GM20000 (cell line): ENCODE results near the gene SHANK2.
"Not testable (repeated sequence)": the region's sequence is repeated elsewhere in the genome, so short reads cannot be mapped to it uniquely, and the experiment has no call there.

Experiments
- DNase-seq: peaks from one replicate; pipeline ENCODE4 v3.0.0; 2012; ENCODE audit warnings: low spot score
- TF ChIP-seq, protein P1 (sequence below): IDR thresholded peaks from 2 replicates; pipeline ENCODE4 v1.5.1; 2012; ENCODE audit warnings: mild to moderate bottlenecking, control low read depth; ENCODE audit errors: extremely low read depth, missing control alignments

The SHANK2 gene

DNA sequence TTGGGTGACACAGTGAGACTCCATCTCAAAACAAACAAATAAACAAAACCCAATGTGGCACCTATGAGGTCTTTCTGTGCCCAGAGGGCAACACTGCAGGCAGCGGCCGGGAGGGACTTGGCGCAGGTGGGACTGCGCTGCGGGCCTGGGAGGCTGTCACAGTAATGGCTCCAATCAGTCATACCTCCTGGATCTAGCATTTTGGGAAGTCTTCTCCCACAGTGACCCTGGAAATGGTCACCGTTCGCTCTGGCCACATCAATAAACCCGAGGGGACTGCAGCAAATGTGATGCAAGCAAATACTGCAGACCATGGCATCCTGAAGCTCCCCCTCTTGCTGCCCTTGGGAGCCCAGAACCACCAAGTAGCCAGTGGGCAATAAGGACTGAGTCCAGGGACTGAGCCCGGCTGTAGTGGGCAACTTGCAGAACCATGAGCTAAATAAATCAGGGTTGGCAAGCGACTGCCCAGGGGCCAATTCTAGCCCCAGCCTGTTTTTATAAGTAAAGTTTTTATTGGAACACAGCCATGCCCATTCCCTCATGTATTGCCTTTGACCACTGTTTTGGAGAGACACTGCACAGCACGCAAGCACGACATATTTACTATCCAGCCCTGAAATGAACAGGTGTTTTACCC, 15.4 kb downstream of the SHANK2 start:
- no peak for DNase-seq
- TF ChIP-seq, protein P1, sequence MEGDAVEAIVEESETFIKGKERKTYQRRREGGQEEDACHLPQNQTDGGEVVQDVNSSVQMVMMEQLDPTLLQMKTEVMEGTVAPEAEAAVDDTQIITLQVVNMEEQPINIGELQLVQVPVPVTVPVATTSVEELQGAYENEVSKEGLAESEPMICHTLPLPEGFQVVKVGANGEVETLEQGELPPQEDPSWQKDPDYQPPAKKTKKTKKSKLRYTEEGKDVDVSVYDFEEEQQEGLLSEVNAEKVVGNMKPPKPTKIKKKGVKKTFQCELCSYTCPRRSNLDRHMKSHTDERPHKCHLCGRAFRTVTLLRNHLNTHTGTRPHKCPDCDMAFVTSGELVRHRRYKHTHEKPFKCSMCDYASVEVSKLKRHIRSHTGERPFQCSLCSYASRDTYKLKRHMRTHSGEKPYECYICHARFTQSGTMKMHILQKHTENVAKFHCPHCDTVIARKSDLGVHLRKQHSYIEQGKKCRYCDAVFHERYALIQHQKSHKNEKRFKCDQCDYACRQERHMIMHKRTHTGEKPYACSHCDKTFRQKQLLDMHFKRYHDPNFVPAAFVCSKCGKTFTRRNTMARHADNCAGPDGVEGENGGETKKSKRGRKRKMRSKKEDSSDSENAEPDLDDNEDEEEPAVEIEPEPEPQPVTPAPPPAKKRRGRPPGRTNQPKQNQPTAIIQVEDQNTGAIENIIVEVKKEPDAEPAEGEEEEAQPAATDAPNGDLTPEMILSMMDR: no peak

DNA sequence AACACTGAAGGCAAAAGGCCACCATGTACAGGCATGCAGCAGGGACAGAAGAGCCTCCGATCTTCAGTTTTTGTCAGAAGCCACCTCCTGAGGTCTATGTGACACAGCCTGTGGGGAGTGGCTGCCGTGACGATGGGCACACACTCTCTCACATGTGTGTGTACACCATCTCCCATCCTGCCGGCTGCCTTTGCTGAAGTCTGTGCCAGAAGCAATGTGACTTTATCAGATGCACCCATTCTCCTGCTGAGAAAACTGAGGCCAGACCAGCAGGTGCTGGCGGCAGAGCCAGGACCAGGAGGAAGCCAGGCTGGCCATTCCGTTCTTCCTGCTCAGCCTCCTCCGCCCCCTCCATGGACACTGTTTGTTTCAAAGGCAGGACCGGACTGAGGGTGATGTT, 16.7 kb downstream of the SHANK2 start:
- TF ChIP-seq, protein P1: no peak

GRCh38 chr11:71233896-71234852, 18.2 kb downstream of the SHANK2 start:
- DNase-seq: not testable (repeated sequence)

More for the DNA sequence above, 16.7 kb downstream of the SHANK2 start:
- no peak for DNase-seq

- TF ChIP-seq, protein P1: no peak
- DNase-seq: no peak
Observed at GRCh38 chr11:71232364-71232763, 20.0 kb downstream of the SHANK2 start.

DNA sequence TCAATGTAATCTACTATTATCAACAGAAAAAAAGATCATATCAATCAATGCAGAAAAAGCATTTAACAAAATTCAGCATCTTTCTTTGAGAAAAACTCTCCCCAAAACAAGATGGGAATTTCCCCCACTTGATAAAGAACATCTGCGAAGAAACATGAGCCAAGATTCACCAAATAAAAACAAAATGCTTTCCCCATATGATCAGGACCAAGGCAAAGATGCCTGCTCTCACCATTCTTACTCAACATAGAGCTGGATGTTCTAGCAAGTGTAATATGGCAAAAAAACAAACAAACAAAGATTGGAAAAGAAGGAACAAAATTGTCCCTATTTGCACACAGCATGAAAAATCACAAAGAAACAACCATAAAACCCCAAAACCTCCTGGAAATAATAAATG, 23.4 kb downstream of the SHANK2 start:
- no peak for DNase-seq
- TF ChIP-seq, protein P1: no peak

DNA sequence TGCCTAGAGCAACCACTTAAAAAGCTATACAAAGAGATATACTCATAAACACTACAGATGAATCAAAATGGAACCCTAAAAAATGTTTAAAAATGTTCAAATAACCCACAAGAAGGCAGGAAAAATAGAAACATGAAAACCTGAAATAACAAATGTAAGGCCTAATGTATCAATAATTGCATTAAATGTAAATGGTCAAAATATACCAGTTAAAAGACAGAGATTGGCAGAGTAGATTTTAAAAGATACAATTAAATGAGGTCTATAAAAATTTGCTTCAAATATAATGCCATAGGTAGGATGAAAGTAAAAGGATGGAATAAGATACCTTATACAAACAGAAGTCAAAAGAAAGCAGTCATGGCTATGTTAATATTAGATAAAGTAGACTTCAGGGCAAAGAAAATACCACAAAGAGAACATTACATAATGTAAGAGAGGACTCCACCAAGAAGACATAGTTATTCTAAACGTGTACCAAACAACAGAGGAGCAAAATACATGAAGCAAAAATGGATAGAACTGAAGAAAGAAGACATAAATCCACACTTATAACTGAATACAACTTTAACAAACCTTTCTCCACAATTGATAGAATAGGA, 25.2 kb downstream of the SHANK2 start:
- no peak for DNase-seq
- TF ChIP-seq, protein P1: no peak

DNA sequence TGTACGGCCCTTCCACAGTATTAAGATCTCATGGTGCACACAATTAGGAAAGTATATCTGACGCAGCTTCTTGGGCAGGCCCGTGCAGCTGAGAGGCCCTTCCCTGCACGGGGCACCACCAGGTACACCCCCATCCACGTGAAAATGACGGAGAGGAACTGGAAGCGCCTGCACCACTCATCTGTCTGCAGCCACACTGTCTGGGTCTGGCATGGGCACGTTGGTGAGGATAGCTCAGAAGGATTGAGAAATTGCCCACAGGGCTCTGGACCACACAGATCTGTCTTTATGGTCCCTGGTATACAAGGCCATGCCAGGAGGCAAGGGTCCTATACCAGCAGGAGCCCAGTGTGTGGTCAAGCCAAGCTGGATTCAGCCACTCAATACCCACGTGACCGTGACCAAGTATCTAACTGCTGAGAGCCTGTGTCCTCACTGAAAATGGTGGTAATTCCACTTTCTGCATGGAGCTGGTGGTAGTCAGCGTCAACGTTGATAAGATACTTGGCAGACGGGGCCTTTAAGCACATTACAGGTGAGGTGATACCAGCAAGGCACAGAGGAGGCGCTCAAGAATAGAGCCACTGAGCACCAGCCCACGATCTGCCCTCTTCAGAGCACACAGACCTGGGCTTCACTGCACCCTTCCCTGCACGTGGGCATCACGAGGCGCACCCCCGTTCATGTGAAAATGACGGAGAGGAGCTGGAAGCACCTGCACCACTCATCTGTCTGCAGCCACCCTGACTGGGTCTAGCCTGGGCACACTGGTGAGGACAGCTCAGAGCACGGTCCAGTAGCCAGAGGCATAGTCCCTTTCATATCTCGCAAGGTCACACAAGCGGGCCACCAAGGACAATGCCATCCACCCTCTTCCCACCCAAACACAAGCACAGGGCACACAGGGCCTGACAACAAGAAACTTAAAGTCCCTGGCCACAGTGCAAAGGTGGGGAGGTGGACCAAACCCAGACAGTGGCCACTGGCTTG, 28.4 kb downstream of the SHANK2 start:
- DNase-seq: no peak
- TF ChIP-seq, protein P1: no peak
